HCEC 1CT (cell line): Measurements from ENCODE around the gene LENG1.

Source experiments
- DNase-seq: peaks from one replicate; pipeline ENCODE4 v3.0.0-alpha.2; 2017

Gene LENG1

DNA sequence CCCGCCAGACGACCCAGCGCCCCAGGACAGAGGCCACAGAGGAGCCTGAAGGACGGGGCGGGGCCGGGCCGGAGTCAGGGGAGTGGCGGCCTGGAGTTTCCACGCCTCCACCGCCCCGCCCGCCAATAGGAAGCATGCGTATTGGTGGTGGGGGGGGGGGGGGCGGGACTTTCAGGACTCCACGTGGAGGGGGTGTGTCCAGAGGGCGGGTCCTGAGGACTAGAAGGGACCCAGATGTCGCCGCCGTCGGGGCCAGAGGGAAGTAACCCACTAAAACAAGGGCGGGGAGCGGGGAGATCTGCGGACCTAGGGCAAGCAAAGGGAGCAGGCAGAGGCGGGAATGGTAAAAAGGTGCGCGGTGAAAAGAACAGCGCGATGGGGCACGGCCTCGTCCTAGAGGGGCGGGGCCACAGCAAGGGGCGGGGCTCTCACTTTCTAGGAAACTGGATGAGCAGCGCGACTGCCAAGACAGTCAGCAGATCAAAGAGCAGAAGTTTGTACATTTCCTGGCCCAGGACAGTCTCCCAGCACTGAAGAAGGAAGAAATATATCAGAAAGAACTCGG lies 2.8 kb upstream of the LENG1 start:
- peak; percentile 33 for DNase-seq

- no peak for DNase-seq
Observed at GRCh38 chr19:54160854-54161253, 1.3 kb upstream of the LENG1 start.

DNA sequence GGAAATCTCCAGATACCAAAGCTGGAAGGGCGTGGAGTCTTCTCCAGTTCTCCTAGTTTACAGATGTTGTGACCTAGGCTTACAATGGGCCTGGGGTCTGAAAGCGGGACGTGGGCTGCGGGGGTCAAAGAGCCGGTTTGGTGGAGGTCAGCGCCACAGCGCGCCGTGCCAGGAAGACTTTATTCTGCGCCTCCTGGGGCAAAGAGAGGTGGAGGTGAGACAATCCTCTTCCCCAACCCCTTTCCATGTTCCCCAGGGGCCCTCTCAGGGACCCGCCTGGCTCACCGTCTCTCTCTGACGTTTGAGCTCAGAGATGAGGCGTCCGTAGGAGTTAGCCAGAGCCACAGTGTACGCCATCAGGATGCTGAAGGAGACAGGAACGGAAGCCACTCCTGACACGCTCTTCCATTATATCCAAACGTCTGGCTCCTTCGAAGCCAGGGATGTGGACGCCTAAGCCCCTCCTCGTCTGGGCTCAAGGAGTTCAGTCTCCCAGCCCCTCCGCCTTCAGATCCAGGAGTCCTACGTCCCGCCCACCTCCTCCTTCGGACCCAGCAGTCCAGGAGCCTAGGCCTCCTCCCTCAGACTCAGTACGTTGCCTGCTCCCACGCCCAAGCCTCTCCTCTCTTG lies 776 bp upstream of the LENG1 start:
- no peak for DNase-seq

DNA sequence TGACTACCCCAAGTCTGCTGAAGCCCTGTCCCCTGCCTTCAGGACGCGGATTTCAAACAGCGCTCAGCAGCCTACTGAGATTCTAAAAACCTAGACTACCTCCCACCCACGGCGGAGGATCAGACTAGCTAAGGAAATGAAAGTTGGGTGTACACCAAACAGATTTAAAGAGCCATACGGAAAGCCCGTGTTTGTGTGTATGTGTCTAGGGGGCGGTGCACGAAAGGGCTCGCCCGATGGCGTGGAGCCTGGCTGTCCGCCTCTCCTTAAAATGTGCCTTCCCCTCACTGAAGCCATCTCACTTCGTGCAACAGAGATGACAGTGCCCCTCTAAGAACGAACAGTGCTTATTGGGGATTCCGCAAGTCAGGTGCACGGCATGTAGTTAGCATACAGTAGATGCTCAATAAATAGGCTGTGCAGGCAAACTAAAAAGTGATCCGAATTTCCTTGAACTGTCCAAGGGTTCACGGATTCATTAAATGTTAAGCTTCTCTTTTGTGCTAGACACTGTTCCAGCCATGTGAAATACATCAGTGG lies 639 bp downstream of the LENG1 start:
- no peak for DNase-seq

- DNase-seq: no peak
Observed at GRCh38 chr19:54156953-54157352, 2.6 kb downstream of the LENG1 start.

DNA sequence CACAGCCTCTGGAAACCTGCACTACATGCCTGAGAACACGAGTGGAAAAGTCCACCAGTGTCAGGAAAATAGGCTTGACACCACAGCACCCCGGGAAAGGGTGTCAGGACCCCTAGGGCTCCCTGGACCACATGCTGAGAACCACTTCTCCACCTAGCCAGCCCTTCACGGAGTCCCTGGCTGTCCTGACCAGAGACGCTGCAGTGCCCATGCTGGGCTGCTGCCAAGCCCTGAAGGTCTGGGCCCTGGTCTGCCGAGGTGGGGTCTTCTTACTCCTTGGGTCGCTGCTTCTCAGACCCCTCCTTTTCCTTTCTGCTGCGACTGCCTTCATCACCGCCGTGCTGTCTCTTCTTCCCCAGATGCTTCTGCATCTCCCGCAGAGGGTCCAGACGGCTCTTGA lies 3.0 kb downstream of the LENG1 start:
- DNase-seq: no peak

DNA sequence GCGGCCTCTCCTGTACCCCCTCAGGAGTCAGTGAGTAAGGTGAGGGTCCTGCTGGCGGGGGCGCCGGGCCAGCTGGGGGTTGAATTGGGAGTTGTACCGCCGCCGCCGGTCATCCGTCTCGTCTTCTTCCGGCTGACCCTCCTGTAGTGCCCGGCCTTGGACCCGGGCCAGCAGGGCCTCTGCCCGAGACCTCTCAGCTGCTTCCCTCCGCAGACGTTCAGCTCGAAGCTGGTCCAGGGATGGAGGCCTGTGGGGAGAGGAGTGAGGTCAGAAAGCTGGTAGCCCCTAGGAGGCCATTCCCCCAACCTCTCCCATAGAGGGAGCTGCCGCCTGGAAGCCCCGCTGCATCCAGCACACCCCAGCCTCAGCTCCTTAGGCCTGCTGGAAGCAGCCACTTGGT lies 3.8 kb downstream of the LENG1 start:
- no peak for DNase-seq

DNA sequence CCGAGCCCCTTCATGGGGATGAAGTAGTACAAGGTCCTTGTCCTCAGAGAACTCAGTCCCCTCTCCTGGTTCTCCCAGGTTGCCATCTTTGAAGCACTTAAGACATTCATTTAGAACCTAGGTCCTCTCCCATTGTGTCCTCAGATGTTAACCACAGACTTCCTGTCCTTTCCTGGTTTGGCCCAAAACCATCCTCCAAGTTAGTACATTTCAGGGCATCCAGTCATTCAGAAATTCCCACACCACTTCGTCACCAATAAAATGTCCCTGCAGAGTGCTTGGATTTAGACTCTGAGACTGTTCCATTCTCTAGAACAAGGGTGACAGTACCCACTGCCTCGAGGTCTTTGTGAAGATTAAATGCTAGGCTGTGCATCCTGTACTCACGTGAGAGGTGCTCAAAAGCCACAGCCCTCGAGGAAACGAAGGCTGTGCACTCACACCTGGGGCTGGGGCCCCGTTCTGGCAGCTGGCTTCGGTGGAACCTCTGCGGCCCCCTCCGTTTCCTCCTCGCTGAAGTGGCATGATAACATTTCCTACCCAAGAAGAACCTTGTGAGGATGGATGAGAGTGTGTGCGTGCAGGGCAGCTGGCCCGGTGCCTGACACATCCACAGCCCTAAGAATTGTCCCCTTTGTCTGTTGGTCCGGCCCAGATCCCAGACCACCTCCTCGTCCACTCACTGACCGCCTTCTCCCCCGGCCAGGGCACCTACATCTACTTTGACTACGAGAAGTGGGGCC lies 4.7 kb downstream of the LENG1 start:
- DNase-seq: peak; percentile 50

- DNase-seq: no peak
Observed at GRCh38 chr19:54153731-54154326, 5.7 kb downstream of the LENG1 start.

DNA sequence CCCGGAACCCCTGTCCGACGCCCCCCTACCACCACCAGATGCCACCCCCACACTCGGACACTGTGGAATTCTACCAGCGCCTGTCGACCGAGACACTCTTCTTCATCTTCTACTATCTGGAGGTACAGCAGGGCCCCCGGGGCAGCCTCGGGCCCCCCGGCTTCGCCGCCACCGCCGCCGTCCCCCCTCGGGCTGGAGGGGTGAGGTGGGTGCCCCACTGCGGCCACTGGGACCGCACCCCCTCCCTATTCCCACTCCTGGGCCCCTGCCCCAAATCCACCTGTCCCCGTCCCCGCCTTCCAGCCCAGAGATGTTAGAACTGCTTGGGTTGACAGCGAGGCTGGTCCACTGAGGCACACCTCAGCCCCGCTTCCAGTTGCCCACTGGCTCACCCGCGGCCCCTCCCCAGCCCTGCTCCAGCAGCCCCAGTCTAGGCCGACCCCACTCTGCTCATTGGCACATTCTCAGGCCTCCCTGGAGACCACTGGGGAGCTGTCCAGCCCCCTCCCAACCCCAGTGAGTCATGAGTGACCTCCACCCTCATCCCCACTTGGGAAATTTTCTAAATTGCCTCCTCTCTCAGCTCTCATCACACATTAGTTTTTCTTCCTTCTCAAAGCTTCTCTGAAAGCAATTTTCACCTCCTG lies 6.5 kb downstream of the LENG1 start:
- no peak for DNase-seq

- DNase-seq: no peak
Observed at GRCh38 chr19:54152267-54152666, 7.3 kb downstream of the LENG1 start.

GRCh38 chr19:54151362-54152035 lies 8.0 kb downstream of the LENG1 start:
- DNase-seq: no peak

DNA sequence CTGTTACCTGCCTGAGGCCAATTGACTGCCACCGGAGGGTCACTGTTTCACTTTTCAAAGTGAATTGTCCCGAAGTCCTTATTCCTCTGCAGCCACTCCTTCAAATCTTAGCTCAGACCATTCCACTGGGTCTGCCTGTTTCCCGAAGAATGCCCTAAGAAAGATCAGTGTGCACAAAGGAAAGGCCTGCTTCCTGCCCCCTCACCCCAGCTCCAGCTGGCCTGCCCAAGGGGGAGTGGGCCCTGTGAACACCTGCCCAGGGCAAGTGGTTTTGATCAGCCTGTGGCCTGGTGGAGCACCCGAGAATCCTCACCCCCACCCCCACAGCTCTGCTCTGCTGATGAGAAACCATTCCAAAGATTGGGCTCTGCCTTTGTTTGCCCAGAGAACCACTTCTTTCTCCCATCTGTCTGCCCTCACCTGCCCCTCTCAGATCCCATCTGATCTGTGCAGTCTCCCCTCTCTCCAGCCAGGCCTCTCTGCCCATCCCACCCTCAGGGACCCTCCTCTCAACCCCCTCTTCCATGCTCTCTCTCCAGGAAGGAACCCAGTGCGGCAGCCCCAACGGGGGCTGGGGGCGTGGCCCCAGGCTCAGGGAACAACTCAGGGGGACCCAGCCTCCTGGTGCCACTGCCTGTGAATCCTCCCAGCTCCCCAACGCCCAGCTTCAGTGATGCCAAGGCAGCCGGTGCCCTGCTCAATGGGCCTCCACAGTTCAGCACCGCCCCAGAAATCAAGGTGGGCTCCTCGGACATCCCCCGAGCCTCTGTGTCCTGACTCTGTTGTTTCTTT lies 10.3 kb downstream of the LENG1 start:
- no peak for DNase-seq

DNA sequence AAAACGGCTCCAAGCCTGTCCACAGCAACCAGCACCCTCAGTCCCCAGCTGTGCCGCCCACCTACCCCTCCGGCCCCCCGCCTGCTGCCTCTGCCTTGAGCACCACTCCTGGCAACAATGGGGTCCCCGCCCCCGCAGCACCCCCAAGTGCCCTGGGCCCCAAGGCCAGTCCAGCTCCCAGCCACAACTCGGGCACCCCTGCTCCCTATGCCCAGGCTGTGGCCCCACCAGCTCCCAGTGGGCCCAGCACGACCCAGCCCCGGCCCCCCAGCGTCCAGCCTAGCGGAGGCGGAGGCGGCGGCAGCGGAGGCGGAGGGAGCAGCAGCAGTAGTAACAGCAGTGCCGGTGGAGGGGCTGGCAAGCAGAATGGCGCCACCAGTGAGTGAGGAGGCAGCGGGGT lies 11.4 kb downstream of the LENG1 start:
- DNase-seq: no peak

DNA sequence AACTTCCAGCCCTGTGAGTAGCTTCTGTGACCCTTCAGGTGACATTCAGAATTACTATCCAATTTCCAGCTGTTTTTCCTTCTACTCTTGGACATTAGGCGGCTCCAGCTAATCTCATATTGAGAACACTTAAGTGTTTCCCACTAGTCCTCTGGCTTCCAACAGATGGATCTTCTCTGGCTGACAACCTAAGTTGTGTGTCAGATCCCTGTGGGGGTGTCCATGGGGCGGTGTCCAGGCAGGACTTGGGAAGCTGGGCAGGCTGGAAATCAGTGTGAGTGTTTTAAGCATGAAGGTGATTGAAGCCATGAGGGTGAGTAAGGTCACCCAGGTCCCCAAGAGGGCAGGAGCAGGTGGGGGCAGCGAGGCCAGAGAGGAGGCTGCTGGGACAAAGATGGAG lies 11.8 kb downstream of the LENG1 start:
- DNase-seq: peak; percentile 19

DNA sequence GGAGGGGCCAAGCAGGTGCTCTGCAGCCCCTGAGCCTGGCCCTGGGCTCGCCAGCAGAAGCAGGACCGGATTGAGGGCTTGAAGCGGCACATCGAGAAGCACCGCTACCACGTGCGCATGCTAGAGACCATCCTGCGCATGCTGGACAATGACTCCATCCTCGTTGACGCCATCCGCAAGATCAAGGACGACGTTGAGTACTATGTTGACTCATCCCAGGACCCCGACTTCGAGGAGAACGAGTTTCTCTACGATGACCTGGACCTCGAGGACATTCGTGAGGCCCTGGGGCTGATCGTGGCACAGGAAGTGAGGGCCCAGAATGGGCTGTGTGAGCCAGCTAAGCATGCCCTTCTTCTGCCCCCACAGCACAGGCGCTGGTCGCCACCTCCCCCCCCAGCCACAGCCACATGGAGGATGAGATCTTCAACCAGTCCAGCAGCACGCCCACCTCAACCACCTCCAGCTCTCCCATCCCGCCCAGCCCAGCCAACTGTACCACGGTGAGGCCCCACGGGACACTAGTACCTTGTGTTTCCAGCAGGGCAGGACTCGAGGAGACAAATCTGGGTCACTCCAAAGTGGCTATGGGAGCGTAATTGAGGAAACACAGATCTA lies 13.9 kb downstream of the LENG1 start:
- DNase-seq: no peak

DNA sequence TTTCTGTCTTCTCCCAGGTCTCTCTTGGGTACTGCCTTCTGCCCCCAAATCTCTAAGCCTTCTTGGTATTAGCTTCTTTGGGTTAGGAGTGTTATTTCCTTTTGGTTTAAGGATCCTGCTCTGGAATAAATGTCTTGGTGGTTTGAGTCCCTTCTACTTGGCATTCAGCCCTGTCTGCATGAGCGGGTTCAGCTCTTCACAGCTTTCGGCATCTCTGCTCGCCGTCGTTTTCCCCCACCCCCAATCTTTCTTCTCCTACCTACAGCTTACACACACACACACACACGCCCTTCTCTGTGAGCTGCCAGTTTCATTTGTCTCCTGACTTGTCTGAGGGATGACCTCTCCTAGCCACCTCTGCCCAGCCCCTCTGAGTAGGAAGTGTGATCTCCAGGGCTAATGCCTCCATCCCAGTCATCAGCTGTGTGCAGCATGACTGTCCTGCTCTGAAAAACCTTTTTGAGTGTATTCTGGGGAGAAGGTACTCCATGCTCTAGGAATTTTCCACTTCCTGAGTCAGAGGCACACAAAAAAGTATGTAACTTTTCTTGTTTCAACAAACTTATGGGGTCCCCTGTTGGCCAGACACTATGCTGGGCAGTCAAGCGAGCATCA lies 17.2 kb downstream of the LENG1 start:
- DNase-seq: no peak

DNA sequence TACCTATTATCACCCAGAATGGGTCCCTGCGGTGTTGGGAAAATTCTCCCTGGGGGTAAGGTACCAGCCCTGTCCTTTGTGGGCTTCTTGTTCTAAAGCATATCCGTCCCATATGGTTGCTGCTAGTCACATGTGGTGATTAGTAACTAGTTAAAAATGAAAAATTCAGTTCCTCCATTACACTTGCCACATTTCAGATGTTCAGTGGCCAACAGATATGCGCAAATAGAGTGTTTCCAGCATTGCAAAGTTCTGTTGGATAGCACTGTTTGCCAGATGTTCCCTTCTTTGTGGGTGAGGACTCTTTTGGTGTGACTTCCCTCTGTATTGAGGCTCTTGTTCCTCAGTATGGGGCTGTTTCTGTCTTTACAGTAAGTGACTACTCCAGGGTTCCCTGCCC lies 18.2 kb downstream of the LENG1 start:
- DNase-seq: peak; percentile 9

GRCh38 chr19:54138489-54139256 lies 20.8 kb downstream of the LENG1 start:
- DNase-seq: no peak
